NCI-H2107 treated with DMSO at 0.1 percent for 48 hours (cell line): Measurements from ENCODE around the gene MT2A.
"Not testable (repeated sequence)": the region's sequence is repeated elsewhere in the genome, so short reads cannot be mapped to it uniquely, and the experiment has no call there.

Experiments used
- DNase-seq: peaks from one replicate; lab custom pipeline; 2025; ENCODE audit not compliant: unreplicated experiment; lab: John Stamatoyannopoulos, UW

Gene MT2A

DNA sequence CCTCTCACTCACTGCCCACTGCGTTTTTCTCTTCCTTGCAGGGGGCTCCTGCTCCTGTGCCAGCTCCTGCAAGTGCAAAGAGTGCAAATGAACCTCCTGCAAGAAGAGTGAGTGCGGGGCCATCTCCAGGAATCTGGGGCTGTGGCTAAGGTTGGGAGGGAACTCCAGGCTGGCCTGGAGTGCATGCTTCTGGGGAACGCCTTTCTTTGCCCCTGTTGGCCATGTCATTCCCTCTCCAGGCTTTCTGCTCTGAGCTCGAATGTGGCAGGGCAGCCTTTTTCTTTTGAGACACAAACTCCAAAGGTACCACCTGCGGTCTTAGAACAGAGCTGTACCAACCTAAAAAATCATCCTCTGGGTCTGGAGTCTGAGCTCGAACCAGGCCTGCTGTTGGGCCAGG lies 9.8 kb downstream of the MT2A start:
- DNase-seq = no peak

- no peak for DNase-seq
Measured at GRCh38 chr16:56620339-56620897, 12.0 kb downstream of the MT2A start.

- DNase-seq = not testable (repeated sequence)
Measured at GRCh38 chr16:56621665-56622445, 13.5 kb downstream of the MT2A start.

GRCh38 chr16:56623184-56623583 lies 14.8 kb downstream of the MT2A start:
- DNase-seq = not testable (repeated sequence)

DNA sequence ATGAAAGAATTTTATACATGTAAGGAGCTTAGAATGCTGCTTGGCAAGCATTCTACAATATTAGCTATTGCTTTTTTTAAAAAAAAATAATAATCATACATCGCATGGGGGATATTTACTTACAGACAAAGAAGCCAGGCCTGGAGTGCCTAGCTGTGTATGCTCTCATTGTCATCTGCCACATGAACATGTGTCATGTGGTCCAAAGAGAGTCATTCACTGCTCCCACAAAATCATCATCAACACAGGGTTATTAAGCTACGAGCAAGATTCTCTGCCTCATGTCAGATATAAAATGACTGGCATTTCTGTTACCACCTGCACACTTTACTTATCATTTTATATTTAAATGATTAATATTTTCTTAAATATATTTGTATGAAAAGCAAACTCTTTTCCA lies 15.3 kb downstream of the MT2A start:
- no peak for DNase-seq

- no peak for DNase-seq
Measured at GRCh38 chr16:56625140-56625942, 17.0 kb downstream of the MT2A start, which contains the start of gene MT1E. Gene MT1E, plus strand, starts transcription at chr16:56625781. Its CDS starts 71 bp downstream, at chr16:56625852.

DNA sequence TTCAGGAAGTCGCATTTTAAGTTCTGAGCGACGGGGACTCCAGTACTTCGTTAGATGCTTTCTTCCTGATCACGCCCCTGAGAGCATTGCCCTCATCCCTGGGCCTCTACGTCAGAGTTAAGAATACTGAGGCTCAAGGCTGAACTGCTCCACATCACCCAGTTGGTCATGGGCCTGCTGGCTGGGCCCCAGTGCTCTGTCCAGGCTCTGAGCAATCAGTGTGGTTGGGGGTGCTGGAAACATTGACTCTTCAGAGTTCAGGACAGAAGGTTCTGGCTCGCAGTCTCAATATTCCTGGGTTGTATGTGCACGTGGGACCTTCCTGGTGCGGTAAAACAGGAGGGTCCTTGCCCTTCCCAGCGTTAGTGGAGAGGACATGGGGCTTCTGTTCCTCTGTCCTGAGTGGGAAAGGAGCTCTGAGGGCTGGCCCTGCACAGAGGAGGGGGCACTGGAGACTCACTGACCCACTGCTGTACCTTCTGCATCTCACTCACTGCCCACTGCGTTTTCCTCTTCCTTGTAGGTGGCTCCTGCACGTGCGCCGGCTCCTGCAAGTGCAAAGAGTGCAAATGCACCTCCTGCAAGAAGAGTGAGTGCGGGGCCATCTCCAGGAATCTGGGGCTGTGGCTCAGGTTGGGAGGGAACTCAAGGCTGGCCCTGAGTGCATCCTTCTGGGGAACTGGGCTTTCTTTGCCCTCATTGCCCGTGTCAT lies 17.7 kb downstream of the MT2A start:
- DNase-seq = no peak

DNA sequence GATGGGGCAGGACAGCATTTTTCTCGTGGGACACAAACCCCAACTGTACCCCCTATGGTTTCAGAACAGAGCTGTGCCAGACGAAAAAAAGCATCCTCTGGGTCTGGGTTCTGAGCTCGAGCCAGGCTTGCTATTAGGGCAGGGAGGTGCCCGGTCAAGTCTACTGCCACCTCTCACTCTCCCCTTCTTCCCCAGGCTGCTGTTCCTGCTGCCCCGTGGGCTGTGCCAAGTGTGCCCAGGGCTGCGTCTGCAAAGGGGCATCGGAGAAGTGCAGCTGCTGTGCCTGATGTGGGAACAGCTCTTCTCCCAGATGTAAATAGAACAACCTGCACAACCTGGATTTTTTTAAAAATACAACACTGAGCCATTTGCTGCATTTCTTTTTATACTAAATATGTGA lies 18.3 kb downstream of the MT2A start:
- no peak for DNase-seq

- DNase-seq = no peak
Measured at GRCh38 chr16:56628486-56629350, 20.3 kb downstream of the MT2A start.

DNA sequence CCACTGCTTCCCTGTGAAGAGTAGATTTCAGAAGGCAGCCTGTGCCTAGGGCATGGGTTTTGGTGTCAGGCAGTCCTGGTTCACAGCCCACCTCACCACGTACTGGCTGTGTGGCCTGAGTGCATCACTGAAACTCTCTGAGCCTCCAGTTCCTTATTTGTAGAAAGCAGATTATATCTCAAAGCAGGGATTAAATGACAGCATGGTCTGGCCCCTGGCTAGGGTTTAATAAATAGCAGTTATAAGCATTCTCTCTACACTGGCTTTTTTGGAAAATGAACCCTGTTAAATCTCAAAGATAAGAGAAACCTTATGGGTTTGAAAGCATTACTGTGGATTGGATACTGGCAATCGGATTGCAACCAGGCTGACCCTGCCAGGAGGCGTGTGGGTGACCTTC lies 21.1 kb downstream of the MT2A start:
- DNase-seq = no peak

DNA sequence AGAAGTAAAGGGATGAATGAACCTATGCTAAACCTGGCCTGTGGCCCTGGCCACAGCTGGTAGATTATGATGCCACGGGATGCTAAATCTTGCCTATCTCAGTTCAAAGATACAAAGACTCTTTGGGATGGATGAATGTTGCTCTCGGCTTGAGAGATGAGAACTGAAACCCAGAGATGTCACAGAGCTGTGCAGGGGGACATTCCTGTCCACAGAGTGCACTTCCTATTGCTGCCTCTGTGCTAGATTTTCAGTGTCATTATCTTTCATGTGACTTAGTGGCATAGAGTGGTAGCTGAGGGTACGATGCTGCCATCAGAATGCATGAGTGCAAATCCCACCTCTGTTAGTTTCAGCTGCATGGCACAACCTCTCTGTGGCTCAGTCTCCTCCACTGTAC lies 21.8 kb downstream of the MT2A start:
- DNase-seq = no peak

DNA sequence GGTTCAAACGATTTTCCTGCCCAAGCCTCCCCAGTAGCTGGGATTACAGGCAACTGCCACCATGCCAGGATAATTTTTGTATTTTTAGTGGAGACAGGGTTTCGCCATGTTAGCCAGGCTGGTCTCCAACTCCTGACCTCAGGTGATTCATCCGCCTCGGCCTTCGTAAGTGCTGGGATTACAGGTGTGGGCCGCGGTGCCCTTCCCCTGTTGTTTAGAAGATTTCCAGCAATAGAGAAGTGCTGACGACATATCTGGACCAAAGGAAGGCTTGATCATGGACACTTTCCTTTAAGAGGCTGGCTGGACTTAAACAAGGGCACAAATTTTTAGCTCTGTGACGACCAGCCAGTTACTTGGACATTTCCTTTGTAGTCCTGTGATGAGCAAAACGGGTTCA lies 22.8 kb downstream of the MT2A start:
- no peak for DNase-seq

- no peak for DNase-seq
Measured at GRCh38 chr16:56631832-56632155, 23.4 kb downstream of the MT2A start.

DNA sequence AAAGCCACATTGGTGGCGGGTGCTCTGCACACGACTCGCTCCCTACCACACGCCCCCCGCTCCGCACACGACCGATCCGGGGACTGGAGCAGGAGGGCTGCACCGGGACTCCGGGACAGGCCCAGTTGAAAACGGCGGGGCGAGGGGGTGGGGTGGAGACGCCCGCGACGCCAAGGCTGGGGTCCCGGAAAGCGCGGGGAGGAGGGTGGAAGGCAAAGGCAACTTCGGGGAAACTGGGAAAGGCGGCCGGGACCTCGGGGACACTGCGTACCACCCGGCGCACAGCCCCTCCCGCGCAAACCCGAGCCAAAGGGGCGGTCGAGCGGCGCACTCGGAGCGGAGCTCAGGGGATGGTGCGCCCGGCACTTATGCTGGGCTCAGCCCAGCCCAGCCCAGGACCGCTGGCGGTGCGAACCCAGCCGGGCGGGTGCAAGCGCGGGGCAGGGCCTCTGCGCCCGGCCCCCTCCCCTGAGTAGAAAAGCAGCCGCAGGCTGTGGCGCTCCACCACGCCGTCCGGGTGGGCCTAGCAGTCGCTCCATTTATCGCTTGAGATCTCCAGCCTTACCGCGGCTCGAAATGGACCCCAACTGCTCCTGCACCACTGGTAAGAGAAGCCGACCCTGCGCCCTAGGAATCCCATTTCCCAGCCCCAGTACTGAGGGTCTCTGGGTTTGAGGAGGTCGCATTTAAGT lies 23.9 kb downstream of the MT2A start, which contains the start of gene MT1M:
MT1M (plus strand) TSS at position 504 of the 692 bp plus-strand sequence; CDS start at position 577, 73 bp downstream.
- no peak for DNase-seq

DNA sequence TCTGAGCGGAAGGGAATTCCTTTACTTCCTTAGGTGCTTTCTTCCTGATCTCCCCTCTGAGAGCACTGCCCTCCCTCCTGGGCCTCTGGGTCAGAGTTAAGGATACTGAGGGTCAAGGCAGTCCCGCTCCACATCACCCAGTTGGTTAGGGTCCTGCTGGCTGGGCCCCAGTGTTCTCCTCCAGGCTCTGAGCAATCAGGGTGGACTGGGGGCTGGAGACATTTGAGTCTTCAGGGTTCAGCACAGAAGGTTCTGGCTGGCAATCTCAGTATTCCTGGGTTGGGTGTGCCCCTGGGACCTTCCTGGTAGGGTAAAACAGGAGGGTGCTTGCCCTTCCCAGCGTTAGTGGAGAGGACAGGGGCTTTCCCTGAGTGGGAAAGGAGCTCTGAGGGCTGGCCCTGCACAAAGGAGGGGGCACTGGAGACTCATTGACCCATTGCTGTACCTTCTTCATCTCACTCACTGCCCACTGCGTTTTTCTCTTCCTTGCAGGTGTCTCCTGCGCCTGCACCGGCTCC lies 24.5 kb downstream of the MT2A start:
- DNase-seq = no peak

GRCh38 chr16:56633535-56633934 lies 25.2 kb downstream of the MT2A start:
- no peak for DNase-seq

GRCh38 chr16:56634715-56635440 lies 26.5 kb downstream of the MT2A start:
- no peak for DNase-seq

DNA sequence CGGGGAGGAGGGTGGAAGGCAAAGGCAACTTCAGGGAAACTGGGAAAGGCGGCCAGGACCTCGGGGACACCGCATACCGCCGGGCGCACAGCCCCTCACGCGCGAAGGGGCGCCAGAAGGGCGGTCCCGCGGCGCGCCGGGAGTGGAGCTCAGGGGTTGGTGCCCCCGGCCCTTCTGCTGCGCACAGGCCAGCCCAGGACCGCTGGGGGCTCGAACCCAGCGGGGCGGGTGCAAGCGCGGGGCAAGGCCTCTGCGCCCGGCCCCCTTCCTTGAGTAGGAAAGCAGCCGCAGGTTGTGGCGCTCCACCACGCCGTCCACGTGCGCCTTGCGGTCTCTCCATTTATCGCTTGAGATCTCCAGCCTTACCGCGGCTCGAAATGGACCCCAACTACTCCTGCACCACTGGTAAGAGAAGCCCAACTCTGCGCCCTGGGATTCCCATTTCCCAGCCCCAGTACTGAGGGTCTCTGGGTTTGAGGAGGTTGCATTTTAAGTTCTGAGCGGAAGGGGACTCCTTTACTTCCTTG lies 27.1 kb downstream of the MT2A start:
- no peak for DNase-seq
